Subcutaneous abdominal adipose tissue (tissue), 5 donors: ENCODE measurements around the gene SV2A.
"Not testable (repeated sequence)": the region's sequence is repeated elsewhere in the genome, so short reads cannot be mapped to it uniquely, and the experiment has no call there.

Source experiments
- H3K27ac ChIP-seq: one replicate; pipeline ENCODE4 v1.7.0; 2013; ENCODE audit warnings: low read depth, mild to moderate bottlenecking, inconsistent platforms, low read length, moderate library complexity
- H3K27me3 ChIP-seq, 5 donors: one replicate each; pipeline ENCODE4 v1.7.0; 2013; ENCODE audit warnings: low read length in 5 of 5, inconsistent platforms in 1 of 5; ENCODE audit not compliant: control insufficient read depth in 5 of 5, insufficient read depth in 4 of 5
- H3K36me3 ChIP-seq, 5 donors: one replicate each; pipeline ENCODE4 v1.7.0; 2013; ENCODE audit warnings: low read length in 5 of 5; ENCODE audit not compliant: control insufficient read depth in 5 of 5, insufficient read depth in 5 of 5
- H3K4me1 ChIP-seq, 5 donors: one replicate each; pipeline ENCODE4 v1.7.0; 2013; ENCODE audit warnings: low read length in 5 of 5, mild to moderate bottlenecking in 3 of 5, moderate library complexity in 1 of 5; ENCODE audit not compliant: control insufficient read depth in 5 of 5, insufficient read depth in 5 of 5
- H3K4me3 ChIP-seq, 5 donors: one replicate each; pipeline ENCODE4 v1.7.0; 2013; ENCODE audit warnings: low read length in 5 of 5, low read depth in 1 of 5
- H3K9ac ChIP-seq, 5 donors: one replicate each; pipeline ENCODE4 v1.7.0; 2013; ENCODE audit warnings: low read length in 5 of 5, mild to moderate bottlenecking in 4 of 5, moderate library complexity in 3 of 5
- H3K9me3 ChIP-seq, 5 donors: one replicate each; pipeline ENCODE4 v1.7.0; 2013; ENCODE audit warnings: low read length in 5 of 5; ENCODE audit not compliant: control insufficient read depth in 5 of 5
- donor health status: healthy.
- donor health status: healthy.
- donor health status: healthy.
- donor health status: healthy.
- donor health status: healthy.

SV2A gene

GRCh38 chr1:149942885-149943284, 25.2 kb upstream of the SV2A start:
- Histone ChIP-seq H3K4me3 (no peak overlapping the region), H3K9me3 (no peaks in the 10 kb centered on the region), H3K36me3 (peaks cover 11 to 41% (median 33%) of the 10 kb centered on the region in 5 donors), H3K27me3 (no peaks in the 10 kb centered on the region), H3K27ac (peak overlapping the region; percentile 1), H3K4me1 (peaks cover 3 to 28% (median 22%) of the 10 kb centered on the region in 5 donors), H3K9ac (peak overlapping the region in 2 of 5 donors; percentile 20 to 40)

- Histone ChIP-seq H3K4me1 (peaks cover 5 to 35% (median 29%) of the 10 kb centered on the region in 5 donors), H3K9ac (no peak overlapping the region), H3K9me3 (no peaks in the 10 kb centered on the region), H3K27ac (peak overlapping the region; percentile 1), H3K27me3 (no peaks in the 10 kb centered on the region), H3K36me3 (peaks cover 8 to 34% (median 30%) of the 10 kb centered on the region in 5 donors), H3K4me3 (no peak overlapping the region)
These were observed 24.6 kb upstream of the SV2A start for GRCh38 chr1:149942207-149942606.

GRCh38 chr1:149940427-149940826, 22.8 kb upstream of the SV2A start:
- Histone ChIP-seq H3K27me3 (peaks cover 0 to 2% (median 0%) of the 10 kb centered on the region in 5 donors), H3K27ac (peak overlapping the region; percentile 89), H3K9me3 (no peaks in the 10 kb centered on the region), H3K36me3 (peaks cover 3 to 22% (median 20%) of the 10 kb centered on the region in 5 donors), H3K9ac (peak overlapping the region in 1 of 5 donors; percentile 10), H3K4me3 (no peak overlapping the region), H3K4me1 (peaks cover 5 to 48% (median 41%) of the 10 kb centered on the region in 5 donors)

- H3K36me3 ChIP-seq, H3K9me3 ChIP-seq, H3K27me3 ChIP-seq: not testable (repeated sequence)
- peak overlapping the region in 4 of 5 donors; percentile 45 to 51 (median 48) for H3K4me3 ChIP-seq
- peak overlapping the region in 2 of 5 donors; percentile 56 to 70 for H3K9ac ChIP-seq
- H3K4me1 ChIP-seq = peaks cover 5 to 59% (median 46%) of the 10 kb centered on the region in 5 donors
- peak overlapping the region; percentile 89 for H3K27ac ChIP-seq
These were observed 21.0 kb upstream of the SV2A start for GRCh38 chr1:149938668-149939003.

- H3K27ac ChIP-seq = peak overlapping the region; percentile 38
- no peaks in the 10 kb centered on the region for H3K9me3 ChIP-seq
- peak overlapping the region in 1 of 5 donors; percentile 2 for H3K9ac ChIP-seq
- H3K36me3 ChIP-seq = peaks cover 0 to 2% (median 0%) of the 10 kb centered on the region in 5 donors
- peaks cover 5 to 53% (median 46%) of the 10 kb centered on the region in 5 donors for H3K4me1 ChIP-seq
- H3K27me3 ChIP-seq = peaks cover 0 to 6% (median 0%) of the 10 kb centered on the region in 5 donors
- H3K4me3 ChIP-seq = no peak overlapping the region
These were observed 20.1 kb upstream of the SV2A start for GRCh38 chr1:149937759-149938158.

GRCh38 chr1:149936992-149937705, 19.5 kb upstream of the SV2A start:
- Histone ChIP-seq H3K27me3 (peaks cover 0 to 6% (median 0%) of the 10 kb centered on the region in 5 donors), H3K27ac (peak overlapping the region; percentile 38), H3K36me3 (peaks cover 0 to 3% (median 0%) of the 10 kb centered on the region in 5 donors), H3K9me3 (no peaks in the 10 kb centered on the region), H3K4me3 (peak overlapping the region in 4 of 5 donors; percentile 63 to 84 (median 69)), H3K4me1 (peaks cover 5 to 51% (median 45%) of the 10 kb centered on the region in 5 donors), H3K9ac (peak overlapping the region in 3 of 5 donors; percentile 2 to 33 (median 2))

GRCh38 chr1:149936170-149936991, 18.7 kb upstream of the SV2A start, which contains the start of gene MTMR11:
Gene MTMR11 (minus strand): TSS chr1:149936879. CDS start chr1:149936647, 232 bp downstream.
- H3K9ac ChIP-seq = peak within 1 kb of the TSS in 3 of 5 donors; percentile 2 to 33 (median 2)
- H3K4me1 ChIP-seq = peaks cover 5 to 47% (median 38%) of the 10 kb centered on the region in 5 donors
- peak within 1 kb of the TSS; percentile 44 for H3K27ac ChIP-seq
- H3K9me3 ChIP-seq = no peaks in the 10 kb centered on the region
- H3K27me3 ChIP-seq = peaks cover 0 to 6% (median 0%) of the 10 kb centered on the region in 5 donors
- H3K36me3 ChIP-seq = peaks cover 0 to 7% (median 3%) of the 10 kb centered on the region in 5 donors
- peak within 1 kb of the TSS; percentile 53 to 84 (median 67) for H3K4me3 ChIP-seq

GRCh38 chr1:149934356-149934755, 16.7 kb upstream of the SV2A start:
- no peak overlapping the region for H3K9ac ChIP-seq
- no peak overlapping the region for H3K27ac ChIP-seq
- peaks cover 0 to 7% (median 6%) of the 10 kb centered on the region in 5 donors for H3K36me3 ChIP-seq
- H3K27me3 ChIP-seq = peaks cover 0 to 6% (median 0%) of the 10 kb centered on the region in 5 donors
- no peak overlapping the region for H3K4me3 ChIP-seq
- no peaks in the 10 kb centered on the region for H3K9me3 ChIP-seq
- peaks cover 5 to 45% (median 33%) of the 10 kb centered on the region in 5 donors for H3K4me1 ChIP-seq

- peaks cover 0 to 7% (median 6%) of the 10 kb centered on the region in 5 donors for H3K36me3 ChIP-seq
These were observed 15.6 kb upstream of the SV2A start for GRCh38 chr1:149933208-149933607.

More at GRCh38 chr1:149933208-149933607, 15.6 kb upstream of the SV2A start:
- Histone ChIP-seq H3K9ac (no peak overlapping the region), H3K27ac (no peak overlapping the region), H3K9me3 (no peaks in the 10 kb centered on the region), H3K4me3 (no peak overlapping the region), H3K27me3 (peaks cover 0 to 6% (median 0%) of the 10 kb centered on the region in 5 donors), H3K4me1 (peaks cover 7 to 42% (median 29%) of the 10 kb centered on the region in 5 donors)
